CD4-positive, alpha-beta memory T cell (primary cell): Measurements from ENCODE around the gene ADTRP. TPM values are rescaled to one million over a fixed set of nuclear protein-coding genes. Genes with fewer than 3 reads are reported as not detected.
"Not testable (repeated sequence)": the region's sequence is repeated elsewhere in the genome, so short reads cannot be mapped to it uniquely, and the experiment has no call there.

ENCODE experiments used
- CTCF ChIA-PET: fragments of 350-600 bp; sonication (Branson Sonifier 250); formaldehyde crosslinking; loops from one replicate; lab custom pipeline; 2021; ENCODE audit warnings: inconsistent platforms; ENCODE audit not compliant: partially characterized antibody; lab: Charles Lee
- POLR2A ChIA-PET: fragments of 350-600 bp; sonication (Branson Sonifier 250); formaldehyde crosslinking; loops from one replicate; lab custom pipeline; 2021; ENCODE audit not compliant: partially characterized antibody; lab: Charles Lee
- DNase-seq, 5 donors: peaks; one replicate each; pipeline versions ENCODE4 v3.0.0 to v3.0.0-alpha.2; 2020 to 2022; ENCODE audit warnings: mixed read lengths in 1 of 5
- H3K27ac ChIP-seq: one replicate; pipeline ENCODE4 v1.7.0; 2013; ENCODE audit warnings: low read depth, low read length
- H3K27me3 ChIP-seq: 2 replicates; pipeline ENCODE4 v1.7.0; 2013; ENCODE audit warnings: mild to moderate bottlenecking, low read length, moderate library complexity; ENCODE audit not compliant: insufficient read depth
- H3K36me3 ChIP-seq: 2 replicates; pipeline ENCODE4 v1.7.0; 2013; ENCODE audit warnings: mild to moderate bottlenecking, low read length, moderate library complexity; ENCODE audit not compliant: insufficient read depth
- H3K4me1 ChIP-seq: 2 replicates; pipeline ENCODE4 v1.7.0; 2013; ENCODE audit warnings: mild to moderate bottlenecking, low read length, moderate library complexity; ENCODE audit not compliant: insufficient read depth
- H3K4me3 ChIP-seq, 2 donors: one replicate each; pipeline ENCODE4 v1.7.0; 2013; ENCODE audit warnings: low read length in 2 of 2, mild to moderate bottlenecking in 1 of 2
- H3K9me3 ChIP-seq, 2 donors: one replicate each; pipeline ENCODE4 v1.7.0; 2013; ENCODE audit warnings: low read length in 2 of 2, control low read depth in 1 of 2; ENCODE audit not compliant: control insufficient read depth in 1 of 2
- H3K27ac Mint-ChIP-seq, 7 donors: one replicate each; pipeline ENCODE4 v1.8.0; 2020 to 2021; ENCODE audit warnings: mixed read lengths in 7 of 7, mild to moderate bottlenecking in 6 of 7, inconsistent platforms in 3 of 7, moderate library complexity in 3 of 7
- H3K27me3 Mint-ChIP-seq, 2 donors: one replicate each; pipeline ENCODE4 v1.8.0; 2020 to 2021; ENCODE audit warnings: mixed read lengths in 2 of 2
- H3K36me3 Mint-ChIP-seq, 2 donors: one replicate each; pipeline ENCODE4 v1.8.0; 2020 to 2021; ENCODE audit warnings: mixed read lengths in 2 of 2, inconsistent platforms in 1 of 2, mild to moderate bottlenecking in 1 of 2
- H3K4me1 Mint-ChIP-seq, 4 donors: one replicate each; pipeline ENCODE4 v1.8.0; 2020 to 2021; ENCODE audit warnings: mixed read lengths in 4 of 4, mild to moderate bottlenecking in 1 of 4
- H3K4me3 Mint-ChIP-seq, 8 donors: one replicate each; pipeline ENCODE4 v1.8.0; 2020 to 2021; ENCODE audit warnings: mixed read lengths in 8 of 8, mild to moderate bottlenecking in 7 of 8, moderate library complexity in 6 of 8, inconsistent platforms in 3 of 8
- H3K9me3 Mint-ChIP-seq, 8 donors: one replicate each; pipeline ENCODE4 v1.8.0; 2020 to 2021; ENCODE audit warnings: mixed read lengths in 8 of 8, mild to moderate bottlenecking in 5 of 8, inconsistent platforms in 3 of 8, moderate library complexity in 1 of 8
- intact Hi-C: fragments of 100-400 bp; cut with micrococcal nuclease; formaldehyde crosslinking; loops from one replicate; pipeline ENCODE4 v1.15.1; 2023
- polyA plus RNA-seq, 2 donors: library from polyadenylated mRNA; unstranded; fragments of 300-500 nt; fragmentation: Illumina TruSeq; gene quantifications; one replicate each; pipeline ENCODE4 v1.2.3, GENCODE V29; 2021
- total RNA-seq, 2 experiments: library from RNA; stranded (reverse); gene quantifications; one replicate each; pipeline ENCODE4 v1.2.3, GENCODE V29; 2021

The ADTRP gene
- total and polyA plus RNA-seq, 4 experiments from 2014 or later: 7.0 to 41.9 (median 11.9) TPM

DNA sequence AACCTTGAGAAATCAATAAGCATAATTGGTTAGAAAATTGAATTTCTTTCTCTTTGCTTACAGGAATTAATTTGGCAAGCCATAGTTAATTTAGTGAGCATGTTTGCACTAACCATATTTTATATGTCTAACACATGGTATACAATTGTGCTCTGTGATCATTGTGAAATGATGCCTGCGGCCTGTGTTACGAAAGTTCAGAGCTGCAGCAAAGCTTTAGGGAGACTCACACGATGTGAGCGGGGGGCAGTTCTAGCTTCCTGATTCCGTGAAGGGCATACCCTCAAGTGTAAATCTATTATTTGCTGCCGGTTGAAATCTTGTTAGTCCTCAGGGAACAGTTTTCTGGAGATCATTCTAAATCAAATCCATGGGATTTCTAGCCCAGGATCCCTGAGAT lies 25.5 kb upstream of the ADTRP start:
- H3K36me3 ChIP-seq: no peaks in the 10 kb centered on the region
- no peaks in the 10 kb centered on the region for H3K9me3 ChIP-seq
- no peak overlapping the region for H3K4me3 ChIP-seq
- no peaks in the 10 kb centered on the region for H3K27me3 ChIP-seq
- Mint-ChIP-seq H3K27me3 (peaks cover 4 to 13% of the 10 kb centered on the region in 2 donors), H3K27ac (no peak overlapping the region), H3K4me3 (no peak overlapping the region), H3K36me3 (no peaks in the 10 kb centered on the region), H3K9me3 (peaks cover 0 to 2% (median 0%) of the 10 kb centered on the region in 8 donors), H3K4me1 (peaks cover 4 to 9% (median 8%) of the 10 kb centered on the region in 4 donors)
- DNase-seq: no peak
- intact Hi-C loops: no loop called here
- CTCF ChIA-PET: no interaction called here
- POLR2A ChIA-PET: no interaction called here
- H3K27ac ChIP-seq: no peak overlapping the region
- H3K4me1 ChIP-seq: peaks cover 3% of the 10 kb centered on the region

- POLR2A ChIA-PET: no interaction called here
- peaks cover 4 to 13% of the 10 kb centered on the region in 2 donors for H3K27me3 Mint-ChIP-seq
- no peaks in the 10 kb centered on the region for H3K36me3 Mint-ChIP-seq
- no peak for DNase-seq
- no peaks in the 10 kb centered on the region for H3K36me3 ChIP-seq
- no peaks in the 10 kb centered on the region for H3K27me3 ChIP-seq
- H3K27ac Mint-ChIP-seq: no peak overlapping the region
- H3K27ac ChIP-seq: no peak overlapping the region
- H3K4me1 ChIP-seq: peaks cover 3% of the 10 kb centered on the region
- intact Hi-C loops: no loop called here
- H3K4me3 ChIP-seq: no peak overlapping the region
- no peak overlapping the region for H3K4me3 Mint-ChIP-seq
- no peaks in the 10 kb centered on the region for H3K9me3 ChIP-seq
- CTCF ChIA-PET: no interaction called here
- peaks cover 0 to 2% (median 0%) of the 10 kb centered on the region in 8 donors for H3K9me3 Mint-ChIP-seq
- H3K4me1 Mint-ChIP-seq: peaks cover 4 to 9% (median 8%) of the 10 kb centered on the region in 4 donors
Measured at GRCh38 chr6:11803591-11803971, 25.0 kb upstream of the ADTRP start.

GRCh38 chr6:11802886-11803590 lies 24.4 kb upstream of the ADTRP start:
- no peaks in the 10 kb centered on the region for H3K9me3 ChIP-seq
- POLR2A ChIA-PET: no interaction called here
- H3K9me3 Mint-ChIP-seq: peaks cover 0 to under 1% (median 0%) of the 10 kb centered on the region in 8 donors

GRCh38 chr6:11800531-11800930 lies 21.9 kb upstream of the ADTRP start:
- H3K27ac Mint-ChIP-seq, H3K27me3 ChIP-seq, H3K4me1 Mint-ChIP-seq, intact Hi-C loops, H3K4me3 ChIP-seq, H3K27me3 Mint-ChIP-seq, POLR2A ChIA-PET, H3K27ac ChIP-seq, H3K9me3 Mint-ChIP-seq, H3K36me3 Mint-ChIP-seq, H3K36me3 ChIP-seq, H3K4me1 ChIP-seq, CTCF ChIA-PET, DNase-seq, H3K9me3 ChIP-seq, H3K4me3 Mint-ChIP-seq: not testable (repeated sequence)

More at GRCh38 chr6:11802886-11803590, 24.4 kb upstream of the ADTRP start:
- DNase-seq: no peak
- Mint-ChIP-seq H3K27me3 (peaks cover 7 to 11% of the 10 kb centered on the region in 2 donors), H3K4me1 (peaks cover 4 to 9% (median 8%) of the 10 kb centered on the region in 4 donors), H3K4me3 (no peak overlapping the region), H3K27ac (no peak overlapping the region), H3K36me3 (no peaks in the 10 kb centered on the region)
- Histone ChIP-seq H3K27ac (no peak overlapping the region), H3K36me3 (no peaks in the 10 kb centered on the region), H3K4me1 (peaks cover 3% of the 10 kb centered on the region), H3K27me3 (no peaks in the 10 kb centered on the region), H3K4me3 (no peak overlapping the region)
- CTCF ChIA-PET: no interaction called here
- intact Hi-C loops: no loop called here

- Mint-ChIP-seq H3K36me3 (no peaks in the 10 kb centered on the region), H3K9me3 (peaks cover 0 to 13% (median 2%) of the 10 kb centered on the region in 8 donors), H3K4me1 (no peaks in the 10 kb centered on the region), H3K27me3 (peaks cover 3 to 4% of the 10 kb centered on the region in 2 donors), H3K27ac (no peak overlapping the region), H3K4me3 (no peak overlapping the region)
- POLR2A ChIA-PET: no interaction called here
- no peak for DNase-seq
- H3K4me3 ChIP-seq: no peak overlapping the region
- no peaks in the 10 kb centered on the region for H3K9me3 ChIP-seq
- intact Hi-C loops: no loop called here
- H3K4me1 ChIP-seq: no peaks in the 10 kb centered on the region
- no peaks in the 10 kb centered on the region for H3K36me3 ChIP-seq
- CTCF ChIA-PET: no interaction called here
- H3K27ac ChIP-seq: no peak overlapping the region
- H3K27me3 ChIP-seq: no peaks in the 10 kb centered on the region
Measured at GRCh38 chr6:11798538-11798937, 19.9 kb upstream of the ADTRP start.

DNA sequence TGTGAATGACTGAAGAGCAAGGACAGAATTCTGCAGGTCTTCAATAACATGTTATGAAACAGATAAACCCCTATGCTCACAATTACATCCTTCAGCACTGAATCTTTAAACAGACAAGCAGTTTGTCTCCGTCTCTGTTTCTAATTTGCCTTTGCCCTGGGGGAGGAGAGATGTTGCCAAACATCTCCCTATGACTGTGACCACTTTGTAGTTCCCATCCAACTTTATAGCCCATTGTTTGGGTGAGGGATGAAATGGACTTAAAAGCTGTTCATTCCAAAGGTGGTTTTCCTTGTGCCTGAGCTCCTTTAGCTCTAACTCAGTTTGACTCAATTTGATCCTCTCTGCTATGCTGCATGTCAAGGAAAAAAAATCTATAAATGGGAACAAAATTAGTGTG lies 19.5 kb upstream of the ADTRP start:
- no peak for DNase-seq
- H3K36me3 Mint-ChIP-seq: peaks cover 0 to 4% of the 10 kb centered on the region in 2 donors
- intact Hi-C loops: no loop called here
- Histone ChIP-seq H3K4me1 (no peaks in the 10 kb centered on the region), H3K36me3 (no peaks in the 10 kb centered on the region), H3K9me3 (no peaks in the 10 kb centered on the region), H3K4me3 (no peak overlapping the region), H3K27ac (no peak overlapping the region), H3K27me3 (no peaks in the 10 kb centered on the region)
- H3K9me3 Mint-ChIP-seq: peaks cover 0 to 18% (median 5%) of the 10 kb centered on the region in 8 donors
- no peak overlapping the region for H3K27ac Mint-ChIP-seq
- ChIA-PET CTCF (no interaction called here), POLR2A (no interaction called here)
- no peak overlapping the region for H3K4me3 Mint-ChIP-seq
- H3K4me1 Mint-ChIP-seq: no peaks in the 10 kb centered on the region
- peaks cover 3 to 4% of the 10 kb centered on the region in 2 donors for H3K27me3 Mint-ChIP-seq

GRCh38 chr6:11796829-11797228 lies 18.2 kb upstream of the ADTRP start:
- intact Hi-C loops: no loop called here
- no peaks in the 10 kb centered on the region for H3K4me1 Mint-ChIP-seq
- H3K27ac Mint-ChIP-seq: peak overlapping the region in 1 of 7 donors; percentile 18
- Histone ChIP-seq H3K36me3 (no peaks in the 10 kb centered on the region), H3K4me3 (no peak overlapping the region), H3K27ac (no peak overlapping the region), H3K4me1 (no peaks in the 10 kb centered on the region), H3K27me3 (no peaks in the 10 kb centered on the region), H3K9me3 (no peaks in the 10 kb centered on the region)
- peaks cover 0 to 5% of the 10 kb centered on the region in 2 donors for H3K27me3 Mint-ChIP-seq
- peaks cover 0 to 27% (median 12%) of the 10 kb centered on the region in 8 donors for H3K9me3 Mint-ChIP-seq
- ChIA-PET POLR2A (no interaction called here), CTCF (no interaction called here)
- H3K36me3 Mint-ChIP-seq: peaks cover 2 to 8% of the 10 kb centered on the region in 2 donors
- H3K4me3 Mint-ChIP-seq: no peak overlapping the region
- no peak for DNase-seq
